HepG2 (cell line): ENCODE results near the gene TEX28.
"Not testable (repeated sequence)": the region's sequence is repeated elsewhere in the genome, so short reads cannot be mapped to it uniquely, and the experiment has no call there.

Experiments used
- CTCF ChIP-seq: sonication (generic); formaldehyde crosslinking; IDR thresholded peaks from 2 replicates; pipeline ENCODE4 v1.5.0; 2020; ENCODE audit warnings: mild to moderate bottlenecking, missing genetic modification reagents, moderate library complexity
- HDAC2 ChIP-seq: sonication (generic); formaldehyde crosslinking; IDR thresholded peaks from 2 replicates; pipeline ENCODE4 v1.4.0; 2020; ENCODE audit warnings: missing genetic modification reagents
- MYNN ChIP-seq: sonication (generic); formaldehyde crosslinking; IDR thresholded peaks from 2 replicates; pipeline ENCODE4 v1.4.0; 2020; ENCODE audit warnings: mild to moderate bottlenecking, low read depth, missing genetic modification reagents
- ZFP1 ChIP-seq: IDR thresholded peaks from 2 replicates; pipeline ENCODE4 v1.6.1; 2016
- ZMYM2 ChIP-seq: sonication (generic); formaldehyde crosslinking; IDR thresholded peaks from 2 replicates; pipeline ENCODE4 v1.8.0; 2022; ENCODE audit warnings: mild to moderate bottlenecking, missing genetic modification reagents
- TF ChIP-seq, protein P1 (sequence below): sonication (generic); formaldehyde crosslinking; IDR thresholded peaks from 2 replicates; pipeline ENCODE4 v1.4.0; 2020; ENCODE audit warnings: missing genetic modification reagents

- TF ChIP-seq, protein P1, sequence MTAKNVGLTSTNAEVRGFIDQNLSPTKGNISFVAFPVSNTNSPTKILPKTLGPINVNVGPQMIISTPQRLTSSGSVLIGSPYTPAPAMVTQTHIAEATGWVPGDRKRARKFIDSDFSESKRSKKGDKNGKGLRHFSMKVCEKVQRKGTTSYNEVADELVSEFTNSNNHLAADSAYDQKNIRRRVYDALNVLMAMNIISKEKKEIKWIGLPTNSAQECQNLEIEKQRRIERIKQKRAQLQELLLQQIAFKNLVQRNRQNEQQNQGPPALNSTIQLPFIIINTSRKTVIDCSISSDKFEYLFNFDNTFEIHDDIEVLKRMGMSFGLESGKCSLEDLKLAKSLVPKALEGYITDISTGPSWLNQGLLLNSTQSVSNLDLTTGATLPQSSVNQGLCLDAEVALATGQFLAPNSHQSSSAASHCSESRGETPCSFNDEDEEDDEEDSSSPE (CRISPR knock-in tag) = not testable (repeated sequence)
- not testable (repeated sequence) for TF ChIP-seq ZMYM2 (CRISPR knock-in tag); ZFP1; HDAC2; MYNN; CTCF (CRISPR knock-in tag)
These were observed 55.9 kb downstream of the TEX28 start for GRCh38 chrX:154238939-154239559.
